ENCODE measurements around the gene UBL3. TPM values are rescaled to one million over a fixed set of nuclear protein-coding genes. Genes with fewer than 3 reads are reported as not detected.

UBL3 gene
- total and polyA plus RNA-seq, 2 donors, result 27.9 to 44.1 TPM

DNA sequence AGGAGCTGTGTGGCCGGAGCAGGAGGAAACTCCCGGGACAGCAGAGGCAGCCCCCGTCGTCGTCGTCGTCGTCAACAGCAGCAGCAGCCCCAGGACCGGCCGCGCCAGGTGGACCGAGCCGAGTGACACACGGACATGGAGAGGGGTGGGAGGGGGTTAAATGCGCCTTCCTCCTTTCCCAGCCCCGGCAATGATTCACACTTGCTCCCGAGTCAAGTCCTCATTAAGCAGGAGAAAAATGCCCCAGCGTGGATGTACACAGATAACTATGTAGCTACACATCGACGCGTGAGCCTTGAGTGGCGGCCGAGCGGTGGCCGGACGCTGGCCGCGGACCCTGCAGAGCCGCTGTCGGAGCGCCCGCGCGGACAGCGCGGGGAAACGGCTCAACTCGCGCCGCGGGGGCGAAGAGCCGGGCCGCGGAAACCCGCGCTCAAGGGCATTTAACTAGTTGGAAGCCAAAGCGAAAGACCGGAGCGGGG lies 645 bp downstream of the UBL3 start:
- peak overlapping the region; percentile 76 for H3K4me3 ChIP-seq (ENCODE audit: low read depth, low read length)
- under 1% methylated on average over 50 of the region's 50 CpGs for WGBS
- no peaks in the 10 kb centered on the region for H3K4me1 ChIP-seq (ENCODE audit: insufficient read depth)
- DNase-seq (ENCODE audit: extremely low spot score), result no peak
- no peaks in the 10 kb centered on the region for H3K36me3 ChIP-seq (ENCODE audit: insufficient read depth)
- H3K27ac ChIP-seq (ENCODE audit: low read depth), result peak overlapping the region; percentile 98

DNA sequence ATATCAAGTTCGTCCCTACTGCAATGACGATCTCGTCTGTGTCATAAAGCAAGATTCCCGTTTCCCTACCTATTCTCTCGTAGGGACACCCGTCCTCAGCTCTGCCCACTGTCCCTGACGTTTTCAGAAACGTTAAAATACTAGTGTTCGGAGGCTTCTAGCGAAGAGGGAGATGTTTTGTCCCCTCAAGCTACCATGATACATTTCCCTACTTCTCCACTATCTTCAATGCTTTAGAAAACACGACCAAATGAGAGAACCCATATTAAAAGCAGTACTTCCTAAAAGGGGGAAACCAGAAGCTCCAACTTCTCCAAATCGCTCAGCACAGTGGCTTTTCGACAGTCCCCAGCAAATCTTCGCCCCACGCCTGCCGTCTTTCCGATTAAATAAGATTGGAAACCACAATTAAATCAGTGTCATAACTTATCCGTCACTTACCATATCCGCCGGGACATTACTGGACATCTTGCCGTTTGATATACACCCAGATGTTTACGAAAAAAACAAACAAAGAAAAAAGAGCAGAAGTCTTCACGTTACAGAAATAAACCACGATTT lies 1.3 kb downstream of the UBL3 start:
- no peak for DNase-seq (ENCODE audit: extremely low spot score)
- peak overlapping the region; percentile 98 for H3K27ac ChIP-seq (ENCODE audit: low read depth)
- no peaks in the 10 kb centered on the region for H3K4me1 ChIP-seq (ENCODE audit: insufficient read depth)
- under 1% methylated on average over 24 of the region's 24 CpGs for WGBS
- peak overlapping the region; percentile 76 for H3K4me3 ChIP-seq (ENCODE audit: low read depth, low read length)
- H3K36me3 ChIP-seq (ENCODE audit: insufficient read depth), result no peaks in the 10 kb centered on the region

DNA sequence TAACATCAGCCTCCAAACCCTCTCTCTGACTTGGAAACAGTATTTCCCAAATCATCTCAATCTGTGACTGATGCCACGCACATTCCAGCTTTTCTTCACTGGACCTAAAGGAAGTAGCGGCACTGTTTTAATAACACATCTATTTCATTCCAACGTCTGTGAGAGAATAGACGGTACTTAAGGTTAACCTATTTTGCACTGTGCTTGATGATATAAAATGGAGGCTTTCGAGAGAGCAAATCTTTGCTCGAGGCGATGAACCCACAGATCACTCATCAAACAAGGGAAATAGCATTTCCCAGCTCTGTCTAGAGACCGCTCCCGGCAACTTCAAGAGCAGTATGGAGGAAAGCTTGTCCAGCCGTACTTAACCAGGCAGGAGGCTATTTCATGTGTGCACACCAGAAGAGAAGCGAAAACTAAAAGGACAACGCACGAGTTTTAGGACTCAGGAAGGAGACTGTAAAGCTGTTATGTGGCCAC lies 2.9 kb downstream of the UBL3 start:
- Histone ChIP-seq H3K4me1 (ENCODE audit: insufficient read depth) (no peaks in the 10 kb centered on the region), H3K27ac (ENCODE audit: low read depth) (peak overlapping the region; percentile 67), H3K36me3 (ENCODE audit: insufficient read depth) (no peaks in the 10 kb centered on the region), H3K4me3 (ENCODE audit: low read depth, low read length) (peak overlapping the region; percentile 58)
- WGBS, result 2% methylated on average over 13 of the region's 13 CpGs
- no peak for DNase-seq (ENCODE audit: extremely low spot score)

DNA sequence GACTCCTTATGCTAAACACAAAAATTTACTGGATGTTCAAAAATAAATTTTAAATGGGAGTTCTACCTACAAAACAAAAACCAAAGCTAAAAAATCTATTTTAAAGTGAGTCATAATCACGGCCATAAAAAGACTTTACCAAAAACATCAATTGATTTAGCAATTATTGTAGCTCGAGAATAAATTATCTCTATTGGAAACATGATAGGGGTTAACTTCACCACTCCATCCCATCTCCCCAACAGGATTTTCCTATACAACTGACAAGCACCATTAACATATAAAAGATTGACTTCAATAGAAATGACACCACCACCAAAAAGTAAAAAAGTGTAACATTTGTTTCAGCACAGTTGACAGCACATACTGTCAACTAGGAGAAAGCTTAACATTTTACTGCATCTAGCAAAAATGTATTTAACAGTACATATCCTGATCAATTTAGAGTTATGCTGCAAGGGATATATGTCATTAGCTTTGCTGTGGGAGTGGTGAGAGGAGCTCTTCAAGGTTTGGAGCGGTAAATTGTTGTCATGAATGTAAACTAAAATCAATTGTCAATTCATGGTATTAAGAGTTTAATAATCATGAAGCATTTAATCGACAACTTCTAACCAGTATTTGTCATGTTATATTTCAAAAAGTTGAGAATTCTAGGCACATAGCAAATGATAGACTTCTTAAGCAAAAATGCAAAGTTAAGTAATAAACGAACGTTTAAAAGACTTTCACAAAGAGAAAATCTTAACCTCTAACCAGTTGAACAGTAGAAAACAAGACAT lies 3.8 kb downstream of the UBL3 start:
- DNase-seq (ENCODE audit: extremely low spot score), result no peak
- 60% methylated on average over 6 of the region's 6 CpGs for WGBS
- H3K27ac ChIP-seq (ENCODE audit: low read depth), result no peak overlapping the region
- no peaks in the 10 kb centered on the region for H3K36me3 ChIP-seq (ENCODE audit: insufficient read depth)
- H3K4me3 ChIP-seq (ENCODE audit: low read depth, low read length), result peak overlapping the region; percentile 58
- H3K4me1 ChIP-seq (ENCODE audit: insufficient read depth), result peaks cover 1% of the 10 kb centered on the region

DNA sequence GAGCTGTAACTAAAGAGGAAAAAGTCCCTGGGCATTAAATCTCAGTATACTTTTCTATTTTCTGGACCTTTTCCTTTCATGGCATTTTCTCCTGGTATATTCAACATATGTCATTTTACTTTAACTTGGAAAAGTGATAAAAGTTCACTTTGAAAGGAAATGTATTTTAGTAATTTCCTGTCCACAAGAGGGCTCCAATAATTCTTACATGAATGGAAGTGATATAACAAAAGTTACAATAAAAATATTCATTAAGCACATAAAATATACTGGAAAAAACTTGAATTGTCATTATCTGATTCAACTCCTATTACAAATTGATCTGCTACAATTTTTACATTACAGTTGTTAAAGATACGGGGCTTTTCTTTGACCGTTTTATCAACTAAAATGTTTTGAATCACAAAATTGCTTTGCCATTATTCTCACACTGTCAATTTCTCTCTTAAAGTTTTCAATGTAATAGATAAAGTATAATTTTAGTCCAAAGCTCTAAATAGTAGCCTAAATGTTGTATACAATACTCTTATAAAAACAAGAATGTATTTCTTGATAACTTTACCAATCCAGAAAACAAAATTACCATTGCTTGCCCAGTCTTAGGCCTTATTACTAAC lies 4.9 kb downstream of the UBL3 start:
- Histone ChIP-seq H3K36me3 (ENCODE audit: insufficient read depth) (no peaks in the 10 kb centered on the region), H3K4me3 (ENCODE audit: low read depth, low read length) (no peak overlapping the region), H3K27ac (ENCODE audit: low read depth) (no peak overlapping the region), H3K4me1 (ENCODE audit: insufficient read depth) (peaks cover 1% of the 10 kb centered on the region)
- DNase-seq (ENCODE audit: extremely low spot score), result no peak
- WGBS, result 79% methylated on average over 2 of the region's 2 CpGs

DNA sequence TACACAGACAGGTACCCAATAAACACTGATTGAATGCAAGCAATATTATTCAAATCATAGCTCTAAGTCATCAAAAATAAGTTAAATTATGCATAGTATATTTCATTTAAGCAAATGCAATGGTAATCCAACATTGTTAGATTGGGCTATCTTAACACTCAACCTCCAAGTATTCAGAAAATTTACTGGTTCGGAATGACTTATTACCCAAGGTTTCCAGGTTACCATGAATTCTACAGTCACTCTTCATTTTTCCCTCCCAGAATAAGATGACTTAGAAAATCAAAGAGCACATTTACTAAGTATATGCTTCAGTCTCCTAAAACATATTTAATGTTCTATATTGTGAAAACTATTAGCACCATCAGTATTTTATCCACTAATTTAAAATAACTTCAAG lies 6.0 kb downstream of the UBL3 start:
- Histone ChIP-seq H3K27ac (ENCODE audit: low read depth) (no peak overlapping the region), H3K4me3 (ENCODE audit: low read depth, low read length) (no peak overlapping the region), H3K36me3 (ENCODE audit: insufficient read depth) (no peaks in the 10 kb centered on the region), H3K4me1 (ENCODE audit: insufficient read depth) (peaks cover 1% of the 10 kb centered on the region)
- no peak for DNase-seq (ENCODE audit: extremely low spot score)
- WGBS, result 85% methylated on average over 1 of the region's 1 CpG

DNA sequence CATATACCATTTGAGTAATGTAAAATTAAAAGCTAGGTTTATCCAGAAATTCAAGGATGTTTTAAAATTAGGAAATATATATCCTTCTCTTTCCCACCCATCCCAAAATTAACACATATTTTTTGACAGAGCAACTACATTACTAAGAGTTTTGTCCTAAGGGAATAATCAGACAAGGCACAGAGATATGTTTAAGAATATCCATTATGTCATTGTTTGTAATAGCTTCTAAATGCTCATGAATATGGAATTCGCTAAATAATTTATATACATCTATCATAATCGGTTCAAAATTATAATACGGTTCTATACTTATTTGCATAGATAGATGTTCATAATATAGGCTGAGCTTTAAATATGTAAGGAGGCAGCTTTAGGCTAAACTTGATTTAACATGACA lies 9.8 kb downstream of the UBL3 start:
- 70% methylated on average over 3 of the region's 3 CpGs for WGBS
- no peak overlapping the region for H3K27ac ChIP-seq (ENCODE audit: low read depth)
- DNase-seq (ENCODE audit: extremely low spot score), result no peak
- no peak overlapping the region for H3K4me3 ChIP-seq (ENCODE audit: low read depth, low read length)
- H3K4me1 ChIP-seq (ENCODE audit: insufficient read depth), result peaks cover 3% of the 10 kb centered on the region
- H3K36me3 ChIP-seq (ENCODE audit: insufficient read depth), result no peaks in the 10 kb centered on the region

DNA sequence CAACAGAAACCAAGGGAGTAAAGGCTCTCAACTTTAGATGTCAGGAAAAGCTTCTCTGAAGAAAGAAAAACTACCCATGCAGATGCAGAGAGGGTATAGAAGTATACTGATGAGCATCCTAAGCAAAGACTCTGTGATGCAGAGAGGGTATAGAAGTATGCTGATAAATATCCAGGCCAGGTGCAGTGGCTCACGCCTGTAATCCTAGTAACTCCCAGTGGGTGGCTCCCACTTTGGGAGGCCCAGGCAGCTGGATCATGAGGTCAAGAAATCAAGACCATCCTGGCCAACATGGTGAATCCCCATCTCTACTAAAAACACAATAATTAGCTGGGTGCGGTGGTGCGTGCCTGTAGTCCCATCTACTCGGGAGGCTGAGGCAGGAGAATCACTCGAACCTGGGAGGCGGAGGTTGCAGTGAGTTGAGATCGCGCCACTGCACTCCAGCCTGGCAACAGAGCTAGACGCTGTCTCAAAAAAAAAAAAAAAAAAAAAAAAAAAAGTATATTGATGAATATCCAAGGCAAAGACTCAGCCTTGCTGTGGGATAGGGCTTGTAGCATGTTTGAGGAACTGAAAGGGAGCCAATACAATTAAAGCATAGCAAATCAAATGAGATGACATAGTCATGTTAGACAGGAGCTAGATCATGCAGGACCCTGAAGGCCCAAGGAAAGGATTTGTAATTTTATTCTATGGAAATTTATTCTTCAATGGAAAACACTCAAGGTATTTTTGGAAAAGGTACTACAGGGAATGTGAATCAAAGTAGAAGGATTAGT lies 14.9 kb downstream of the UBL3 start:
- no peak for DNase-seq (ENCODE audit: extremely low spot score)
- Histone ChIP-seq H3K4me1 (ENCODE audit: insufficient read depth) (peaks cover 2% of the 10 kb centered on the region), H3K36me3 (ENCODE audit: insufficient read depth) (no peaks in the 10 kb centered on the region), H3K4me3 (ENCODE audit: low read depth, low read length) (no peak overlapping the region), H3K27ac (ENCODE audit: low read depth) (no peak overlapping the region)
- 97% methylated on average over 9 of the region's 9 CpGs for WGBS

DNA sequence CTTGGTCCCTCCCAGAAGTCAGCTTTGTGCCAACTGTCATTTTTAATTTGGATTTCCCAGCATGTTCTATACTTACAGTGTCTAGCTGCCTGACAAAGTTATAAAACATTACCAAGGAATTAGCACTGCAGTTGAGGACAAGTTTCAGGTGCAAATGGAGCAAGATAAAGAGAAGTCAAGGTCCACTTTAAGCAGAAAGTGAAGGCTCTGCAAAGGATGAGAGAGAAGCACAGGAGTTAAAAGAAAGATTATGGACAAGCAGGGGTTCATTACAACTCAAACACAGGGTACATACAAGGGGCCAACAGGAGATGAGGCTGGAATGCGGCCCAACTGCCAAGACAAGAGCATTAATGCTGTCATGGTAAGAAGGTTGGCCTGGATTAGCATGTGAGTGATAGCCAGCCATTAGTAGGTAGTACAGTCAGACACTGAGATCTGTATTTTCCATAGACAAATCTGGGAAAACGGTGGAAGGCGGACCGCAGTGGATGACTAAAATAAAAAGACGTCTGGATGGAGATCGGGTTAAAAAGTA lies 17.6 kb downstream of the UBL3 start:
- Histone ChIP-seq H3K4me3 (ENCODE audit: low read depth, low read length) (no peak overlapping the region), H3K27ac (ENCODE audit: low read depth) (no peak overlapping the region), H3K4me1 (ENCODE audit: insufficient read depth) (peaks cover 2% of the 10 kb centered on the region), H3K36me3 (ENCODE audit: insufficient read depth) (no peaks in the 10 kb centered on the region)
- no peak for DNase-seq (ENCODE audit: extremely low spot score)
- 91% methylated on average over 6 of the region's 6 CpGs for WGBS

DNA sequence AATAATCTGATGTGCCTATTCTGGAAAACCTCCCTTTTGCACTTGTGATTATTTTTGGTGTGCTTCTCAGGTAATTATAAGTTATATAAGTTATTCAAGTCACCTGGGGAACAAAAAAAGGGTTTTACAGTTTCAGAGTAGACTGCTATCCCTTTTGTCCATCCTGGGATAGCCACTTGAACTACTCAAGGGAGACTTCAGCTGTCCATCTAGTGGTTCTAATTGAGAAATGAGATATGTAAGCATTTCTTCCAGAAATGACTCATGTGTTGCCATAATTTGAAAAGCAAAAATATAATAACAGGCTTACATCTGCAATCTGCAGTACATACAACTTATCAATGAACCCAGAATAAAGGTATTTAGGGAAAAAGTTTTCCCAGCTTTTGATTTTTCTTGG lies 20.4 kb downstream of the UBL3 start:
- no peak overlapping the region for H3K4me3 ChIP-seq (ENCODE audit: low read depth, low read length)
- no peak overlapping the region for H3K27ac ChIP-seq (ENCODE audit: low read depth)
- no peak for DNase-seq (ENCODE audit: extremely low spot score)
- no peaks in the 10 kb centered on the region for H3K36me3 ChIP-seq (ENCODE audit: insufficient read depth)
- no peaks in the 10 kb centered on the region for H3K4me1 ChIP-seq (ENCODE audit: insufficient read depth)

DNA sequence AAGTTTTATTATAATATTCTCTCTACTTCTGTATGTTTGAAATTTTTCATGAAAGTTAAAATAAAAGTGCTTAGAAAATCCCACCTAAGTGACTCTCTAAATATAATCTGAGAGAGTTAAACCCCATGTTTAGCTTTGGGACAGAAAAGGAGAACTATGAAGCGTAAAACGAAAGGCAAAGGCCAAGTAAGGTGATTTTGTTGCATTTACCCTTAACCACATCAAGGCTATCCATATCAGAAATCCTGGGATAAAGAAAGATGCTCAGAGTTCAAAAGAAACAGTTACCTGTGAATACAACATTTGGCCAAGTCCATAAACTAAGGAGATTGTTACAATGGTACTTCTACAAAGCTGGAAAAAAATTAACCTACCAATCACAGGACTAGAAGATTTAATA lies 31.3 kb downstream of the UBL3 start:
- 89% methylated on average over 2 of the region's 2 CpGs for WGBS
- H3K4me1 ChIP-seq (ENCODE audit: insufficient read depth), result no peaks in the 10 kb centered on the region
- H3K4me3 ChIP-seq (ENCODE audit: low read depth, low read length), result no peak overlapping the region
- H3K36me3 ChIP-seq (ENCODE audit: insufficient read depth), result no peaks in the 10 kb centered on the region
- no peak overlapping the region for H3K27ac ChIP-seq (ENCODE audit: low read depth)
- no peak for DNase-seq (ENCODE audit: extremely low spot score)

DNA sequence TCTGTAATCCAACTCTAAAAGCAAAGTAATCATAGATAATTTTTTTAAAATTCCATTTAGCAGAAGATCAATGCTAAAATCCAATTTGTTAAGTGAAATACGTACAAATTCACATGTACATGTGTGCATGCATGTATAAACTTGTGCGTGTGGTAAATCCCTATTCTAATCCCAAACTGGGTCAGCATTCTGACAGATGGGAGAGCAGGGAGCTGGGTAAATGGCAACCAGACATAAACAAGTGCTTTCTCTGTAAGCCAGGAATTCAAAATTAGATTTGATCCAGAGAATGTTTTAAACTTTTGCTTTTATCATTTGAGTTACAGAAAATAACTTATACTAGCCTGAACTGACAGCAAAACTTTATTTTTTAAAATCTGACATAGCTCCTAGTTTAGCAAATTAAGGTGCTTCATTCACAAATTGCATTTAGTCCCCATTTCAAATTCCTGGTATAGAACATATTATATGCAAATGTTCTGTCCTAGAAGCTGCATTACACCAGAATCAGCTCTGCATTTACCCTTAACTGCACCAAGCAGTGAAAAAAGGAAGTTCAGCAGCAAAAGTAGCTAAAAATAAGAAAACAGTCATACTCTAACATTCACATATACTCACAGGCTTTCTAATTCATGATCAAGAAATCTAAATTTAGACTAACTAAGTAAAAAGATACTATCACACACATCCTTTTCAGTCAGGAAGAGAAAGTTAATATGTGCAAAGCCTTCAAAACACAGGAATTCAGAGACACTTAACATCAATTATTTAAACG lies 32.6 kb downstream of the UBL3 start:
- Histone ChIP-seq H3K4me3 (ENCODE audit: low read depth, low read length) (no peak overlapping the region), H3K36me3 (ENCODE audit: insufficient read depth) (no peaks in the 10 kb centered on the region), H3K27ac (ENCODE audit: low read depth) (no peak overlapping the region), H3K4me1 (ENCODE audit: insufficient read depth) (no peaks in the 10 kb centered on the region)
- DNase-seq (ENCODE audit: extremely low spot score), result no peak
- 23% methylated on average over 3 of the region's 3 CpGs for WGBS

DNA sequence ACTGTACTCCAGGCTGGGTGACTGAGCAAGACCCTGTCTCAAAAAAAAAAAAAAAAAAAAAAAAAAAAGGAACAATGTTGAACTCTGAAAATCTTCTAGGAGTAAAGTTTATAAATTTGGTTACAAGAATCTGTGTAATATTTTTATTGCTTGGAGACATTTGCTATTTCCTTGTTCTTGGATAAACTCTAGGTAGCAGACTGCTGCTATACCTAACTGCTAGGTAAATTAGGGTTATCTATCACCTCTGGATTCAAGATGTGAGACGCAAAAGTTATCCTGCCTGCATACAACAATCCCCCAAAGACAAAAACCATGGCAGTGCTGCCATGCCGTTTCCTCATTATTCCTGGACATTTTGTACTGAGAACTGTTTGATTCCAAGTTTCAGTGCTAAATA lies 33.7 kb downstream of the UBL3 start:
- DNase-seq (ENCODE audit: extremely low spot score), result no peak
- H3K4me3 ChIP-seq (ENCODE audit: low read depth, low read length), result no peak overlapping the region
- no peaks in the 10 kb centered on the region for H3K4me1 ChIP-seq (ENCODE audit: insufficient read depth)
- 89% methylated on average over 2 of the region's 2 CpGs for WGBS
- no peak overlapping the region for H3K27ac ChIP-seq (ENCODE audit: low read depth)
- H3K36me3 ChIP-seq (ENCODE audit: insufficient read depth), result no peaks in the 10 kb centered on the region

Data from urinary bladder (tissue), 4 donors.